Mesenchymal stem cell (in vitro differentiated cells and primary cell): ENCODE measurements around the gene SERPINI1.
A peak's percentile ranks its signal among the peaks of the same experiment; 100 is the strongest.

Source experiments
- DNase-seq: peaks from one replicate; pipeline ENCODE4 v3.0.0-alpha.2; 2013
- H2AFZ ChIP-seq: one replicate; pipeline ENCODE4 v1.6.1; 2013; ENCODE audit warnings: low read depth, mild to moderate bottlenecking, control low read depth, inconsistent platforms, low read length, moderate library complexity
- H2AK5ac ChIP-seq: 2 replicates; pipeline ENCODE4 v1.6.1; 2013; ENCODE audit warnings: low read length, moderate library complexity, mild to moderate bottlenecking, inconsistent platforms; ENCODE audit not compliant: severe bottlenecking
- H2BK120ac ChIP-seq: one replicate; pipeline ENCODE4 v1.6.1; 2013; ENCODE audit warnings: low read depth, mild to moderate bottlenecking, inconsistent platforms, low read length, moderate library complexity
- H2BK12ac ChIP-seq, 2 experiments: one replicate each; pipeline ENCODE4 v1.6.1; 2013; ENCODE audit warnings: inconsistent platforms in 2 of 2, low read length in 2 of 2, mild to moderate bottlenecking in 2 of 2, moderate library complexity in 2 of 2, control low read depth in 1 of 2
- H2BK15ac ChIP-seq: one replicate; pipeline ENCODE4 v1.6.1; 2013; ENCODE audit warnings: mild to moderate bottlenecking, low read depth, inconsistent platforms; ENCODE audit not compliant: poor library complexity, severe bottlenecking
- H2BK5ac ChIP-seq: 2 replicates; pipeline ENCODE4 v1.6.1; 2013; ENCODE audit warnings: low read depth, mild to moderate bottlenecking, low read length, control low read depth, inconsistent platforms; ENCODE audit not compliant: poor library complexity, severe bottlenecking
- H3K14ac ChIP-seq, 2 experiments: one replicate each; pipeline ENCODE4 v1.6.1; 2013; ENCODE audit warnings: inconsistent platforms in 2 of 2, low read length in 2 of 2, control low read depth in 1 of 2, mild to moderate bottlenecking in 1 of 2, moderate library complexity in 1 of 2
- H3K18ac ChIP-seq, 2 experiments: one replicate each; pipeline ENCODE4 v1.6.1; 2013; ENCODE audit warnings: inconsistent platforms in 2 of 2, low read length in 2 of 2, control low read depth in 1 of 2, low read depth in 1 of 2, mild to moderate bottlenecking in 1 of 2
- H3K23ac ChIP-seq, 2 experiments: one replicate each; pipeline ENCODE4 v1.6.1; 2013; ENCODE audit warnings: inconsistent platforms in 2 of 2, low read length in 2 of 2, mild to moderate bottlenecking in 2 of 2, moderate library complexity in 2 of 2, control low read depth in 1 of 2
- H3K27ac ChIP-seq: 2 replicates; pipeline ENCODE4 v1.5.1; 2013; ENCODE audit warnings: mild to moderate bottlenecking, moderate library complexity, low read length, control low read depth, inconsistent platforms; ENCODE audit not compliant: poor library complexity, severe bottlenecking
- H3K27me3 ChIP-seq, 2 experiments: 2 replicates each; pipeline versions ENCODE4 v1.6.1 to v1.7.0; 2013; ENCODE audit warnings: low read length in 2 of 2, mild to moderate bottlenecking in 2 of 2, moderate library complexity in 2 of 2, control low read depth in 1 of 2, inconsistent platforms in 1 of 2; ENCODE audit not compliant: control insufficient read depth in 1 of 2, insufficient read depth in 1 of 2
- H3K36me3 ChIP-seq, 2 experiments: 2 replicates each; pipeline versions ENCODE4 v1.6.1 to v1.7.0; 2013; ENCODE audit warnings: low read length in 2 of 2, control low read depth in 1 of 2, inconsistent platforms in 1 of 2, low read depth in 1 of 2, mild to moderate bottlenecking in 1 of 2; ENCODE audit not compliant: insufficient read depth in 2 of 2, control insufficient read depth in 1 of 2
- H3K4ac ChIP-seq, 2 experiments: one replicate each; pipeline ENCODE4 v1.6.1; 2013; ENCODE audit warnings: inconsistent platforms in 2 of 2, low read length in 2 of 2, mild to moderate bottlenecking in 2 of 2, moderate library complexity in 2 of 2, control low read depth in 1 of 2, low read depth in 1 of 2
- H3K4me1 ChIP-seq: 2 replicates; pipeline ENCODE4 v1.6.1; 2013; ENCODE audit warnings: low read depth, low read length, control low read depth; ENCODE audit not compliant: control insufficient read depth, insufficient read depth
- H3K4me2 ChIP-seq: 2 replicates; pipeline ENCODE4 v1.6.1; 2013; ENCODE audit warnings: low read length, mild to moderate bottlenecking, inconsistent platforms; ENCODE audit not compliant: poor library complexity, severe bottlenecking
- H3K4me3 ChIP-seq, 2 experiments: 2 replicates each; pipeline versions ENCODE4 v1.5.1 to v1.7.0; 2013; ENCODE audit warnings: low read length in 2 of 2, mild to moderate bottlenecking in 2 of 2, control low read depth in 1 of 2, low read depth in 1 of 2; ENCODE audit not compliant: insufficient read depth in 1 of 2
- H3K79me1 ChIP-seq: replicated peaks from 2 replicates; pipeline ENCODE4 v1.6.1; 2013; ENCODE audit warnings: mild to moderate bottlenecking, control low read depth, low read length, inconsistent platforms; ENCODE audit not compliant: poor library complexity, severe bottlenecking
- H3K9ac ChIP-seq: 2 replicates; pipeline ENCODE4 v1.7.0; 2013; ENCODE audit warnings: mild to moderate bottlenecking, low read length, moderate library complexity
- H3K9me3 ChIP-seq: 2 replicates; pipeline ENCODE4 v1.7.0; 2013; ENCODE audit warnings: mild to moderate bottlenecking, low read length; ENCODE audit not compliant: control insufficient read depth
- H4K8ac ChIP-seq: one replicate; pipeline ENCODE4 v1.6.1; 2013; ENCODE audit warnings: inconsistent platforms, mild to moderate bottlenecking, low read length, moderate library complexity
- H4K91ac ChIP-seq: one replicate; pipeline ENCODE4 v1.6.1; 2013; ENCODE audit warnings: mild to moderate bottlenecking, low read length, inconsistent platforms
- WGBS: methylation state at CpG from one replicate; pipeline ENCODE4 v1.1.7; 2013; ENCODE audit warnings: mixed read lengths; 5-methylcytosine and 5-hydroxymethylcytosine counted together

Gene SERPINI1

GRCh38 chr3:167861649-167862048, 126.1 kb downstream of the SERPINI1 start:
- Histone ChIP-seq H3K4me3 (no peak overlapping the region), H3K18ac (no peak overlapping the region), H3K27ac (no peak overlapping the region), H2BK12ac (no peak overlapping the region), H4K91ac (no peak overlapping the region), H2AK5ac (no peak overlapping the region), H4K8ac (no peak overlapping the region), H3K4me2 (no peak overlapping the region), H3K36me3 (no peaks in the 10 kb centered on the region), H3K9ac (no peak overlapping the region), H2AFZ (no peak overlapping the region), H3K23ac (no peak overlapping the region), H3K14ac (no peak overlapping the region), H2BK120ac (no peak overlapping the region), H3K4me1 (no peaks in the 10 kb centered on the region), H3K4ac (no peak overlapping the region), H3K27me3 (no peaks in the 10 kb centered on the region), H3K9me3 (no peaks in the 10 kb centered on the region), H2BK5ac (no peak overlapping the region), H3K79me1 (no peaks in the 10 kb centered on the region), H2BK15ac (no peak overlapping the region)
- DNase-seq = peak; percentile 24
- 100% methylated on average over 1 of the region's 3 CpGs for WGBS

GRCh38 chr3:167862104-167862730, 126.7 kb downstream of the SERPINI1 start:
- Histone ChIP-seq H3K18ac (no peak overlapping the region), H3K9me3 (no peaks in the 10 kb centered on the region), H4K8ac (no peak overlapping the region), H3K23ac (no peak overlapping the region), H3K27me3 (no peaks in the 10 kb centered on the region), H3K4ac (no peak overlapping the region), H3K79me1 (no peaks in the 10 kb centered on the region), H3K4me2 (no peak overlapping the region), H2AFZ (no peak overlapping the region), H2AK5ac (no peak overlapping the region), H3K4me3 (no peak overlapping the region), H3K9ac (no peak overlapping the region), H2BK15ac (no peak overlapping the region), H3K4me1 (no peaks in the 10 kb centered on the region), H2BK120ac (no peak overlapping the region), H2BK12ac (no peak overlapping the region), H3K14ac (no peak overlapping the region), H2BK5ac (no peak overlapping the region), H4K91ac (no peak overlapping the region), H3K27ac (no peak overlapping the region), H3K36me3 (no peaks in the 10 kb centered on the region)
- DNase-seq = peak; percentile 37
- WGBS = 71% methylated on average over 6 of the region's 6 CpGs

- Histone ChIP-seq H3K14ac (peak overlapping the region in 1 of 2 experiments; percentile 15), H3K27ac (no peak overlapping the region), H3K9me3 (no peaks in the 10 kb centered on the region), H4K91ac (no peak overlapping the region), H3K9ac (no peak overlapping the region), H4K8ac (no peak overlapping the region), H2BK15ac (no peak overlapping the region), H3K4ac (no peak overlapping the region), H2AFZ (no peak overlapping the region), H3K79me1 (no peaks in the 10 kb centered on the region), H2AK5ac (no peak overlapping the region), H3K4me1 (no peaks in the 10 kb centered on the region), H2BK5ac (no peak overlapping the region), H3K18ac (no peak overlapping the region), H3K27me3 (no peaks in the 10 kb centered on the region), H3K4me2 (no peak overlapping the region), H3K23ac (peak overlapping the region in 1 of 2 experiments; percentile 89), H3K4me3 (no peak overlapping the region), H2BK12ac (peak overlapping the region in 1 of 2 experiments; percentile 42), H3K36me3 (no peaks in the 10 kb centered on the region), H2BK120ac (no peak overlapping the region)
- 90% methylated on average over 8 of the region's 9 CpGs for WGBS
- DNase-seq = no peak
Measured at GRCh38 chr3:167863811-167864551, 128.5 kb downstream of the SERPINI1 start.

GRCh38 chr3:167864552-167864874, 129.0 kb downstream of the SERPINI1 start:
- Histone ChIP-seq H3K36me3 (no peaks in the 10 kb centered on the region), H4K8ac (no peak overlapping the region), H3K4ac (no peak overlapping the region), H3K18ac (no peak overlapping the region), H2BK5ac (no peak overlapping the region), H3K27ac (no peak overlapping the region), H3K9ac (no peak overlapping the region), H3K14ac (no peak overlapping the region), H2BK120ac (no peak overlapping the region), H3K9me3 (no peaks in the 10 kb centered on the region), H2BK15ac (no peak overlapping the region), H3K4me2 (no peak overlapping the region), H2AFZ (no peak overlapping the region), H3K23ac (no peak overlapping the region), H4K91ac (no peak overlapping the region), H3K79me1 (no peaks in the 10 kb centered on the region), H3K4me3 (no peak overlapping the region), H2BK12ac (no peak overlapping the region), H2AK5ac (no peak overlapping the region), H3K27me3 (no peaks in the 10 kb centered on the region), H3K4me1 (no peaks in the 10 kb centered on the region)
- DNase-seq = peak; percentile 9
- WGBS = no CpG with 5 or more reads among the region's 1 CpG
